GM13976 (cell line): Measurements from ENCODE around the gene ADAMTS13.

Experiments used
- DNase-seq: peaks from one replicate; pipeline ENCODE4 v3.0.0; 2012; ENCODE audit warnings: low spot score
- CTCF ChIP-seq: IDR thresholded peaks from 2 replicates; pipeline ENCODE4 v1.5.1; 2012; ENCODE audit warnings: borderline replicate concordance, mild to moderate bottlenecking; ENCODE audit not compliant: insufficient read depth; ENCODE audit errors: extremely low read depth, missing control alignments, control extremely low read depth
- in situ Hi-C: fragments of 300-500 bp; cut with MboI; formaldehyde crosslinking; loops from one replicate; pipeline ENCODE4 v1.12.0; 2022; ENCODE audit warnings: low sequenced_read_pairs, mixed read lengths, inconsistent platforms; ENCODE audit not compliant: unreplicated experiment

Gene ADAMTS13

GRCh38 chr9:133457748-133458147, 35.6 kb downstream of the ADAMTS13 start:
- in situ Hi-C loops, result no loop called here

GRCh38 chr9:133458643-133459312, 36.6 kb downstream of the ADAMTS13 start:
- no peak for TF ChIP-seq CTCF
- no peak for DNase-seq

More at GRCh38 chr9:133457748-133458147, 35.6 kb downstream of the ADAMTS13 start:
- TF ChIP-seq CTCF, result no peak
- no peak for DNase-seq

GRCh38 chr9:133459476-133460404, 37.6 kb downstream of the ADAMTS13 start, which contains the start of gene CACFD1:
Gene CACFD1, plus strand, starts transcription at chr9:133459978. Its CDS starts 89 bp downstream, at chr9:133460067.
- in situ Hi-C loops, result no loop called here
- TF ChIP-seq CTCF, result no peak
- peak; percentile 99 for DNase-seq

More at GRCh38 chr9:133458643-133459312, 36.6 kb downstream of the ADAMTS13 start:
- in situ Hi-C loops, result no loop called here

- in situ Hi-C loops, result no loop called here
- no peak for TF ChIP-seq CTCF
- peak; percentile 76 for DNase-seq
Measured at GRCh38 chr9:133460405-133461175, 38.4 kb downstream of the ADAMTS13 start.

GRCh38 chr9:133461975-133462374, 39.8 kb downstream of the ADAMTS13 start:
- in situ Hi-C loops, result no loop called here
- DNase-seq, result no peak
- no peak for TF ChIP-seq CTCF
